ENCODE results near the gene BBS9.

GRCh38 chr7:33393770-33394169, 264.4 kb downstream of the BBS9 start:
- TF ChIP-seq, protein P1, sequence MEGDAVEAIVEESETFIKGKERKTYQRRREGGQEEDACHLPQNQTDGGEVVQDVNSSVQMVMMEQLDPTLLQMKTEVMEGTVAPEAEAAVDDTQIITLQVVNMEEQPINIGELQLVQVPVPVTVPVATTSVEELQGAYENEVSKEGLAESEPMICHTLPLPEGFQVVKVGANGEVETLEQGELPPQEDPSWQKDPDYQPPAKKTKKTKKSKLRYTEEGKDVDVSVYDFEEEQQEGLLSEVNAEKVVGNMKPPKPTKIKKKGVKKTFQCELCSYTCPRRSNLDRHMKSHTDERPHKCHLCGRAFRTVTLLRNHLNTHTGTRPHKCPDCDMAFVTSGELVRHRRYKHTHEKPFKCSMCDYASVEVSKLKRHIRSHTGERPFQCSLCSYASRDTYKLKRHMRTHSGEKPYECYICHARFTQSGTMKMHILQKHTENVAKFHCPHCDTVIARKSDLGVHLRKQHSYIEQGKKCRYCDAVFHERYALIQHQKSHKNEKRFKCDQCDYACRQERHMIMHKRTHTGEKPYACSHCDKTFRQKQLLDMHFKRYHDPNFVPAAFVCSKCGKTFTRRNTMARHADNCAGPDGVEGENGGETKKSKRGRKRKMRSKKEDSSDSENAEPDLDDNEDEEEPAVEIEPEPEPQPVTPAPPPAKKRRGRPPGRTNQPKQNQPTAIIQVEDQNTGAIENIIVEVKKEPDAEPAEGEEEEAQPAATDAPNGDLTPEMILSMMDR (IDR thresholded peaks at IDR 0.05; ENCODE audit: insufficient read depth, low read length, poor library complexity, severe bottlenecking): no peak
- TF ChIP-seq EZH2phosphoT487 (conservative IDR thresholded peaks at IDR 0.05; ENCODE audit: low read length): no peak

All from SU-DHL-6 (cell line).